DMS153 (cell line): ENCODE data around the gene HNRNPC.
"Not testable (repeated sequence)": the region's sequence is repeated elsewhere in the genome, so short reads cannot be mapped to it uniquely, and the experiment has no call there.

ENCODE experiments used
- DNase-seq: peaks from one replicate; lab custom pipeline; 2025; lab: John Stamatoyannopoulos, UW

The HNRNPC gene

DNA sequence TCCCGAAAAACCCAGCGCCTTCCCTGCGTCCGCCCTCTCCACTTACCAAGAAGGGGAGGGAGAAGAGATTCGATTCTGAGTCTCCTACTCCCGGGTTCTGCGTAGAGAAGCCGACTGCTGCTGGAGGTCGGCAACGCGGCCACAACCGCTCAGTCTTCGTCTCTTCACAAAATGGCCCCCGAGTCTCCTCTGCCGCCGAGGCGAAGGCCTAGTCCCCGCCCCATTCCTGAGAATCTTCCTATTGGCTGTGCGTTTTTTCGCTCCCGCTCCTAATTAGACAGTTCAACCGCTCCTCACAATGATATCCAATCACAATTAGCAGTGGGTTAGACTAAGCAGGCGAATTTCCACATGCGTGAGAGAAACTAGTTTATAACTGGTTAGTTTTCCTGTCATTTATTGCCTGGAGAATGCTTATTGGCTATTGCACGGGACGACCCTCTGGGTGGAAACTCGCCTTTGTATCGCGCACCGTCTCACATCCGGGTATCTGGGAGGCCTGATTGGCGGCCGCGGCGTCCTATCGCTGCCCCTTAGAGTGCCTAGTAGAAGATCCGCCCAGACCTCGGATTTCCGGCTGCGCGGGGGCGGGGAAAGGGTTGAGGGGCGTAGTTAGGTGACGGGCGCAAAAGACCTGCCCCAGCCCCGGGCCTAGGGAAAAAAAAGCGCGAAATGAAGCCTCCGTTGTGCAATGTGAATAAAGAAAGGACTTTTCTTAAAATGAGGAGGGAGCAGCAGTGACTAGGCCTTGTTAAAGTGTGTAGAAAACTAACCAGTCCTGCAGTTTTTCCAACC lies at the start of gene HNRNPC:
TSS of gene HNRNPC (minus strand) at position 191 of the 795 bp plus-strand sequence. CDS start 35,249 bp downstream, outside the sequence.
- DNase-seq = peak; percentile 100

DNA sequence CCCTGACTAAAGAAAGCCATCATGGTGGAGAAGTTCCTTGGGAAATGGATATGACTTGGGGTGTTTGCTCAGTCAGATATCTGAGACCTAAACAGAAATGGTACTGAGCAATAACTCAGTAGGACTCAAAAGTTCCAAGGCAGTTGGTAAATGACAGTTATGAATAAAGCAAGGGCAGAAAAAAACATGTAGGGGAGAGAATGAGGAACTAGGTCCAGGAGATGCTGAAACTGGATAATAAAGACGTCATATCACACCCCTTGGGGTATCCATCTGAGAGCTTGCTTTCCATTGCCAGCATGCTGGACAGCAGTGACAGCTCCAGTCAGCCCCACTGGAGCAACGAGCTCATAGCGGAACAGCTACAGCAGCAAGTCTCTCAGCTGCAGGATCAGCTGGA lies 48.2 kb upstream of the HNRNPC start:
- DNase-seq = no peak

DNA sequence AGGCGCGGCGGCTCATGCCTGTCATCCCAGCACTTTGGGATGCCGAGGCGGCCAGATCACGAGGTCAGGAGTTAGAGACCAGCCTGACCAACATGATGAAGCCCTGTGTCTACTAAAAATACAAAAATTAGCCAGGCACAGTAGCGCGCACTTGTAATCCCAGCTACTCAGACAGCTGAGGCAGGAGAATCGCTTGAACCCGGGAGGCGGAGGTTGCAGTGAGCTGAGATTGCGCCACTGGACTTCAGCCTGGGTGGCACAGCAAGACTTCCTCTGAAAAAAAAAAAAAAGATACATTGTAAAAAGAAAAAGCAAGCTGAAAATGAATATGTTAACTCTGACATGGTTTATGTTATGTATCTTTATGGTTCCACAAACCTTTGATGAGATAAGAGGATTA lies 44.3 kb upstream of the HNRNPC start:
- no peak for DNase-seq

DNA sequence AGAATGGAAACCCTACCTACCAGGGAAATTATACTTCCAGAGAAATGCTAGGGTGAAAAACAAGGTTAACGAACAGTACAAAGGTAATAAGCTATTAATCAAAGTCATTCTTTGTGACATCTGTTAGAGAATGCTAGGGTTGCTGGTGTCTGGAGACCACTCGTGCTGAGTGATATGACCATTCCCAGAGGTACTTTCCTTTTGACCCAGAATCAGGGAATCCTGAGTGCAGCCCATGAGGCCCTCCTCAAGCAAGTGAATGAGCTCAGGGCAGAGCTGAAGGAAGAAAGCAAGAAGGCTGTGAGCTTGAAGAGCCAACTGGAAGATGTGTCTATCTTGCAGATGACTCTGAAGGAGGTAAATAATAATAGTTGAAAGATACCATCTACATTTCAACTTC lies 42.4 kb upstream of the HNRNPC start:
- DNase-seq = no peak

DNA sequence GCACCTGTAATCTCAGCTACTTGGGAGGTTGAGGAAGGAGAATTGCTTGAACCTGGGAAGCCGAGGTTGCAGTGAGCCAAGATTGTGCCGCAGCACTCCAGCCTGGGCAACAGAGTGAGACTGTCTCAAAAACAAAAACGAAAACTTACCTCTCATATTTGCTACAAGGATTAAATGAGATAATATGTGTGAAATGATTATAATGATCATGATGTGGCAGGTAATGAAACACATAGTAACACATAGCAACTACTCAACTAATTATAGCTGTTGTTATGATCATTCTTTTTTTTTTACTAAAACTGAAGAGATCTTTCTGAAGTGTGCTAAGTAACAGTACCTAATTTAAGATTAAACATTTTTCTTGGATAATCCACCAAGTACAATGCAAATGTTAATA lies 40.7 kb upstream of the HNRNPC start:
- no peak for DNase-seq

DNA sequence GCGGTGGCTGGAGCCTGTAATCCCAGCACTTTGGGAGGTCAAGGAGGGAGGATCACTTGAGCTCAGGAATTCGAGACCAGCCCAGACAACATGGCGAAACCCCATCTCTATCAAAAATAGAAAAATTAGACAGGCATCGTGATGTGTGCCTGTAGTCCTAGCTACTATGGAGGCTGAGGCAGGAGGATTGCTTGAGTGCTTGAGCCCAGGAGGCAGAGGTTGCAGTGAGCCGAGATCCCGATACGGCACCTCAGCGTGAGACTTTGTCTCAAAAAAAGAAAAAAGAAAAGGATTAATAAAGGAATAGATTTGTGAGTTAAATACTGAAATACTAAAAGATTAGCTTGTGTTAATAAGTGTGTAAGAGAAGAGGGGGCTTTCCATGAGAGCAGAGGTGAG lies 40.0 kb upstream of the HNRNPC start:
- no peak for DNase-seq

DNA sequence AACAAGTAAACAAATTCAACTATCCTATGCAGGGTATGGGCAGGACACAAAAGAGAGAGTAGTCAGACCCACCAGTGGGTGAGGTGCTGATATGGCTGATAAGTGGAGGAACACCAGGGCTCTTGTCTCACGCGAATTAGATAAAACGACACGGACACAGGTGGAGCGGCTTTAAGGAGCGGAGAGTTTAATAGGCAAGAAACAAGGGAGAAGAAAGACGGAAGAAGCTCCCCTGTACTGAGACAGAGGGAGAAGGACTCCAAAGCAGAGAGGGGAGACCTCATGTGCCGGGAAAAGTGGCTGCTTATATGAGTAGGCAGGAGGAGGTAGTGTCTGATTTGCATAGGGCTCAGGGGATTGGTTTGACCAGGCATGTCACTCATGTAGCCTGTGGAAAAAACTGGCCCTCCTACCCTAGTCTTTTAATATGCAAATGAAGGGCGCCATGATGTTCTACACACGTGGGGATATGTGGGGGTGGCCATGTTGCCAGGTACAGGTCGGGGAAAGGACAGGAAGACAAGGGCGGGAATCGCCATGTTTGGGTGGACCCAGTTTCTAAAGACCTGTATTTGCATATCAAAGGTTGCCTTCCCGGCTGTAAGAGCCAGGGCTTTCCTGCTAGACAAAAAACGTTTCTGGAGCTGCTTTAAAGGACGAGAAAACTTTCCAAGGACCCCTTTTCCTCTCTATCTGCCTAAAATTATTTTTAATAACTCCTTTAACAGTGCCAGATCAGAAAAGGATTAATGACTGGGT lies 39.4 kb upstream of the HNRNPC start:
- peak; percentile 95 for DNase-seq

DNA sequence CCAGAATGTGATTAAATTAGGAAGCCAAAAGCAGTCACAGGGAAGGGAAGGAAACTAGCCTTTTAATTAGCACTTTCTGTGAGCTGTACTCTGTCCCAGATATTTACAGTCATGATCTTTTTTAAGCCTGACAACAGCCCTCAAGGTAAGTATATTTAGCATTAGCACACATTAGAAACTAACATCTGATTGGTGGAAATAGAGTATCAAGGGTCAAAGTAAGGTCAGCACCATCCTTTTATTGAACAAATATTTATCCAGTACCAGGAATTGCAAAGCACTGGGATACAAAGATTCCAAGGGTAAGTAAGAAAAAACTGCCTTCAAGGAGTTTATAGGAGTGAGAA lies 38.9 kb upstream of the HNRNPC start:
- DNase-seq = no peak

DNA sequence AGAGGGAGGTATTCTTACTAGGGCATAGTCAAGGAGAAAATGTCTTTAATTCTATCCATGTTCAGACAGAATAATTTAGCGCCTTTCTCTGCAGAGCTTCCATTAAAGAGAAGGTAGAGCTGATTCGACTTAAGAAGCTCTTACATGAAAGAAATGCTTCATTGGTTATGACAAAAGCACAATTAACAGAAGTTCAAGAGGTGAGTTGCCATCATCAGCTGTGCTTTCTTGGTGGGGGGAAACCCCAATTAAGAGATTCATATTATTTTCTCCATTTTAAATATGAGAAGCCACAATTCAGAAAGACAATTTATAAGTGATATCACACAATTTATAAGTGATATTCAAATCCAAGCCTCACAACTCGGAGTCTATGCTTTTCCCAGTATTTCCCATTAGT lies 38.4 kb upstream of the HNRNPC start:
- DNase-seq = no peak

DNA sequence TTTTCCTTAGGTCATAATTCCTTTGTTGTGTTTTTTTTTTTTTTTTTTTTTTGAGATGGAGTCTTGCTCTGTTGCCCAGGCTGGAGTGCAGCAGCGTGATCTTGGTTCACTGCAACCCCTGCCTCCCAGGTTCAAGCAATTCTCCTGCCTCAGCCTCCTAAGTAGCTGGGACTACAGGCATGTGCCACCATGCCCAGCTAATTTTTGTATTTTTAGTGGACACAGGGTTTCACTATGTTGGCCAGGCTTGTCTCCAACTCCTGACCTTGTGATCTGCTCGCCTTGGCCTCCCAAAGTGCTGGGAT lies 33.5 kb upstream of the HNRNPC start:
- not testable (repeated sequence) for DNase-seq

DNA sequence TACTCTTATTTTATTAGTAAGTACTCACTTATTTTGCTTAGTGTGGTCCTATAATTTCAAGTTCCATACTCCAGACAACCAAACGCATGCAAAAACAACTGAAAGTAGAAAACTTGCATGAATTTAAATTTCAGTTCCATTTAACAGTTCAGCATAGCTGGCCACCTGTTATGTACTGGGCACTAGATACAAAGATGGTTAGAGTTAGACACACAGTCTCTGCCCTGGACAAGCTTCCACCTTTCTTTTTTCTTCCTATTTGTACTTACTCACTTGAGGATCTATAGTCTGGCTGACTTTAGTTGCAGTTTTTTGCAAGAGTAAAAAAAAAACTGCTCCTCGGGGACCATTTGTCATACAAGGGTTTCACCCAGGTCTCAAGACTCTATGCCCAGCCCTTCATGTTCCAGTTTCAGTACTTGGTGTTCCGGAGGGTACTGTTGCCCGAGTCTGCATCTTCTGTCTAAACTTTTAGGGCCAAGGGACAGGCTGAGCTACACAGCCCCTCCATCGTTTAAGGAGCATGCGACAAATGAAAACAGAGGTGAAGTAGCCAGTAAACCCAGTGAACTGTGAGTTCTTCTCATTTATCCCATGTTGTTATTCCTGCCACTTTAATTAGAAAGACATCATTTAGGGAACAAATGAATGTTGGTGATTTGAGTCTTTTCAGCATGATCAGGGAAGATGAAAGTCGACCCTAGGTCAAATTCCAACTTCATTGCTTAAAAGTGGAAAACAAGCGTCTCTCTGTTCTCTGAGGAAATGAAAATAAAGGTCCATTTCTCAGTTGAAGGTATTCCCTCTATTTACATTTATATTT lies 33.0 kb upstream of the HNRNPC start:
- DNase-seq = no peak

DNA sequence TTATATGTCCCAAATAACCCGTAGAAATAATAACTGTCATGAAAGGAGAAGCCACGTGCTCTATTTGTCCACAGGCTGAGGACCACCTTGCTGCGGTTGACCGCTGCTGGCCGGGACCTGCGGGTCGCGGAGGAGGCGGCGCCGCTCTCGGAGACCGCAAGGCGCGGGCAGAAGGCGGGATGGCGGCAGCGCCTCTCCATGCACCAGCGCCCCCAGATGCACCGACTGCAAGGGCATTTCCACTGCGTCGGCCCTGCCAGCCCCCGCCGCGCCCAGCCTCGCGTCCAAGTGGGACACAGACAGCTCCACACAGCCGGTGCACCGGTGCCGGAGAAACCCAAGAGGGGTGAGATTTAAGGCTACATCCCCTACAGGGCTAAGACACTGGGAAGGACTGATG lies 31.6 kb upstream of the HNRNPC start:
- DNase-seq = no peak

DNA sequence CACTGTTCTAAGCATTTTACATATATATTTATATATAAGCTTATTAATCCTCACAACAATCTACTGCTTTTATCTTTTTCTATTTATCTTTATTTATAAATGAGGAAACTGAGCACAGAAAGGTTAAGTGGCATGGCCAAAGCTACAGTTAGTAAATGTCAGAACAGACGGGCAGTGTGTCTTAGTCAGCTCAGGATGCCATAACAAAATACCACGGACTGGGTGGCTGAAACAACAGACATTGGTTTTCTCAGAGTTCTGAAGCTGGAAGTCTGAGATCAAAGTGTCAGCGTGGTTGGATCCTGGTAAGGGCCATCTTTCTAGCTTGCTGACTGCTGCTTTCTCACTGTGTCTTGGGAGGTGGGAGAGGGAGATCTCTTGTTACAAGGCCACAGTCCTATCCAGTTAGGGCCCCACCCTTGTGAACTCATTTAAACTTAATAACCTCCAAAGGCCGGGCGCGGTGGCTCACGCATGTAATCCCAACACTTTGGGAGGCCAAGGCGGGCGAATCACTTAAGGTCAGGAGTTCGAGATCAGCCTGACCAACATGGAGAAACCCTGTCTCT lies 30.4 kb upstream of the HNRNPC start:
- DNase-seq = no peak

DNA sequence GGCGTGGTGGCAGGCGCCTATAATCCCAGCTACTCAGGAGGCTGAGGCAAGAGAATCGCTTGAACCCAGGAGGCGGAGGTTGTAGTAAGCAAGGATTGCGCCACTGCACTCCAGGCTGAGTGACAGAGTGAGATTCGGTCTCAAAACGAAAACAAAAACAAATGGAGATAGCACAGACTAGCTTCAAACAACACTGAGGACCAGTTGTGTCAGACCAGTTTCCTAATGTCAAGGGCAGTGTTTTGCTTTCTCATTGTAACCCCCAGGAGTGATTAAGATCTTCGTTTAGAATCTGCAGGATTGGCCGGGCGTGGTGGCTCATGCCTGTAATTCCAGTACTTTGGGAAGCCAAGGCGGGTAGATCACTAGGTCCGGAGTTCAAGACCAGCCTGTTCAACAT lies 29.1 kb upstream of the HNRNPC start:
- no peak for DNase-seq

DNA sequence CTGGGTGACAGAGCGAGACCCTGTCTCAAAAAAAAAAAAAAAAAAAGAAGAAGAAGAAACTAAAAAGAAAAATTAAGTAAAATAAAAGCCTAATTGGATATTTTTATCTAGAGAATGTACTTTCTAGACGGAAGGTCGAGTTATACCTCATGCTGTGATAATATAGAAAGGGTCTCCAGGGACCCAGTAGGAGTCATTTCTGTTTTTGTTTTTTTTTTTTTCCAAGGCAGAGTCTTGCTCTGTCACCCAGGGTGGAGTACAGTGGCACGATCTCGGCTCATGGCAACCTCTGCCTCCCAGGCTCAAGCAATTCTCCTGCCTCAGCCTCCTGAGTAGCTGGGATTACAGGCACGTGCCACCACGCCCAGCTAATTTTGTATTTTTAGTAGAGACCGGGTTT lies 24.8 kb upstream of the HNRNPC start:
- not testable (repeated sequence) for DNase-seq

DNA sequence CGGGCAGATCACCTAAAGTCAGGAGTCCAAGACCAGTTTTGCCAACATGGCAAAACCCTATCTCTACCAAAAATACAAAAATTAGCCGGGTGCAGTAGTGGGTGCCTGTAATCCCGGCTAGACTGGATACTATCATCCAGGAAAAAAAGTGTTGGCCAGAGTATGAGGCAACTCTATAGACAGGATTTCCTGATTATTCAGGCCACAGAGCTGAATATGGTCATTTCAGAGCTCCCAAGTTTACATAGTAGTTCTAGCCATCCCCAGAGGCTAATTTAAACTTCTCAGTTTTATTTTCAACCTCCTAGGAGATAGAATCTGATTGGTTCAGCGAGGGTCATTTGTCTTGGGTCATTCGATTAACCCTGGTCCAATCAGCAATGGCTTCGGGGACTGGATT lies 17.9 kb upstream of the HNRNPC start:
- DNase-seq = no peak

DNA sequence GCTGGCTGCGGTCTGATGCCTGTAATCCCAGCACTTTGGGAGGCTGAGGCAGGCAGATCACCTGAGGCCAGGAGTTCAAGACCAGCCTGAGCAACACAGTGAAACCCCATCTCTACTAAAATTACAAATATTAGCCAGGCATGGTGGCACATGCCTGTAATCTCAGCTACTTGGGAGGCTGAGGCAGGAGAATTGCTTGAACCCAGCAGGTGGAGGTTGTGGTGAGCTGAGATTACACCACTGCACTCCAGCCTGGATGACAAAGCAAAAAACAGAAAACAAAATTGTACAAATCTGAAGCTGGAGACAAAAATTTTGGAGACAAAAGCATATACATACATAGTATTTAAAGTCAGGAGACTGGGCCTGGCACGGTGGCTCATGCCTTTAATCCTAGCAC lies 17.3 kb upstream of the HNRNPC start:
- DNase-seq = not testable (repeated sequence)

DNA sequence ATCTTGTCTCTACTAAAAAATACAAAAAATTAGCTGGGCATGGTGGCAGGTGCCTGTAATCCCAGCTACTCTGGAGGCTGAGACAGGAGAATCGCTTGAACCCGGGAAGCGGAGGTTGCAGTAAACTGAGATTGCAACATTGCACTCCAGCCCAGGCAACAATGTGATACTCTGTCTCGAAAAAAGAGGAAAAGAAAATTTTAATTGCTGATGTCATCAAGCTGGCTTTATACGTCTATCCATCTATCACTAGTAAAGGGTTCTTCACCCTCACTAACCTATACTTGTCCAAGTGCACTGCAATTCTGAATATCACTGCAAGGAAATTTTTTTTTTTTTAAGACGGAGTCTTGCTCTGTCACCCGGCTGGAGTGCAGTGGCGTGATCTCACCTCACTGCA lies 12.7 kb upstream of the HNRNPC start:
- not testable (repeated sequence) for DNase-seq

DNA sequence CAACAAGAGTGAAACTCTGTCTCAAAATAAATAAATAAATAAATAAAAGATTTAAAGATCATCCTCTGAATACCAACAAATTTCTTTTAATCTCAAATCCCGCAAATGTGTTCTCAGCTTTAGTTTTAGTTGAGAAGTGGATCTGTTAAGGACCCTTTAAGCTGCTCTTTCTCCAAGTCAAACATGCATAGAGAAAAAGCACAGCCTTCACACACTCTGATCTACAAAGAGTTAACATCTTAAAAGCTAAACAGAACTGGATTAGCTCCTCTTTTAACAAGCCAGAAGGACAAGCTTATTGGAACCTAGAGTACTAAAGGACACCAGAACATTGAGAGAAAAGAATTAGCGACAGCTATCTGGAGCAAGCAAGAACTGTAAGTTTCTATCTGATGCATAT lies 10.5 kb upstream of the HNRNPC start, which contains the start of gene RPGRIP1:
TSS of gene RPGRIP1 (plus strand) at position 301 of the 400 bp plus-strand sequence. CDS start 7,894 bp downstream, outside the sequence.
- DNase-seq = no peak

DNA sequence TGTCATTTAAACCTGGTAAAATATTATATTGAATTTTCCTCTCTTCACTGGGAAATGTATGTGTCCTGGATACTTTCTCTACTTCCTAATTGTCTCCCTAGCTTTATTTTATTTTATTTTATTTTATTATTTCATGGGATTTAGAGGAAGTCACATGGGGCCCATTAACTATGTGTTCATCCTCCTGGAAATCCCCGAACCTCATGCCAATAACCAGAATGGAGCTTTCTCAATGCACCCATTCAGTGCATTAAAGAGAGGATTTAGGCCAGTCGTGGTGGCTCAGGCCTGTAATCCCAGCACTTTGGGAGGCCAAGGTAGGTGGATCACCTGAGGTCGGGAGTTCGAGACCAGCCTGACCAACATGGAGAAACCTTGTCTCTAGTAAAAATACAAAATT lies 9.4 kb upstream of the HNRNPC start:
- DNase-seq = no peak

DNA sequence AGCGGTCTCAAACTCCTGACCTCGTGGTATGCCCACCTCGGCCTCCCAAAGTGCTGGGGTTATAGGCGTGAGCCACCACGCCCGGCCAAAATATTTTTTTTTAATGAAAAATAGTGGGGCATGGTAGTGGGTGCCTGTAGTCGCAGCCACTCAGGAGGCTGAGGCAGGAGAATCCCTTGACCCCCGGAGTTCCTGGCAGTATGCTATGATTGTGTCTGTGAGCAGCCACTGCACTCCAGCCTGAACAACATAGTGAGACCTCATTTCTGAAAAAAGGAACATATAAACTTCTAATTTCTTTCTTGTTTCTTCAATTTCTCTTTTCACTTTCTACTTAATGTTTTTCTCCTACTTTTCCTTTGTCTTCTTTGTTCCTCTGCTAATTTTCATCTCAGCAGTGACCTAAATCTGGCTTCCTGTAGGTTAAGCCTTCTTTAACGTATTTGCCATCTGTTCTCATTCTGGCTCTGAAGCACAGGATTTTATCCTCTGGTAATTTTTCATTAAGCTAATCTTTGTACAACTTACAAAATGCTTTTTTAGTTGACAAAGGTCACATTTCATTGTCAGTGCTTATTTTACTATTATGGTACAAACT lies 6.1 kb upstream of the HNRNPC start:
- DNase-seq = no peak

DNA sequence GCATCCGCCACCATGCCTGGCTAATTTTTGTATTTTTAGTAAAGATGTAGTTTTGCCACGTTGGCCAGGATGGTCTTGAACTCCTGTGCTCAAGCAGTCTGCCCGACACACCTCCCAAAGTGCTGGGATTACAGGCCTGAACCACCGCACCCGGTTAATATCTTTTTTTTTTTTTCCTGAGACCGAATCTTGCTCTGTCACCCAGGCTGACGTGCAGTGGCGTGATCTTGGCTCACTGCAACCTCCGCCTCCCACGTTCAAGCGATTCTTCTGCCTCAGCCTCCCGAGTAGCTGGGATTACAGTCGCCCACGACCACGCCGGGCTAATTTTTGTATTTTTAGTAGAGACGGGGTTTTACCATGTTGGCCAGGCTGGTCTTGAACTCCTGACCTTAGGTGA lies 3.4 kb upstream of the HNRNPC start:
- not testable (repeated sequence) for DNase-seq
